H1 (cell line): Measurements from ENCODE around the gene NT5C1B.

Experiments
- CEBPB ChIP-seq: IDR thresholded peaks from 2 replicates; pipeline ENCODE4 v1.6.1; 2012; ENCODE audit warnings: low read depth, low read length
- EGR1 ChIP-seq: IDR thresholded peaks from 2 replicates; pipeline ENCODE4 v1.6.1; 2011; ENCODE audit warnings: low read depth, low read length, borderline replicate concordance
- EZH2 ChIP-seq: fragments of 200-600 bp; sonication (generic); IDR thresholded peaks from 2 replicates; pipeline ENCODE4 v1.7.1; 2012; ENCODE audit warnings: low read depth, mild to moderate bottlenecking, moderate library complexity, low read length, inconsistent platforms; ENCODE audit not compliant: severe bottlenecking
- NRF1 ChIP-seq: IDR thresholded peaks from 2 replicates; pipeline ENCODE4 v1.6.1; 2011; ENCODE audit warnings: mild to moderate bottlenecking, low read depth, low read length, improper control_type of control experiment
- POLR2A ChIP-seq, 2 experiments: IDR thresholded peaks; 1 replicate in 1 of 2; 2 replicates in 1 of 2; pipeline ENCODE4 v1.6.1; 2011; ENCODE audit warnings: low read depth in 2 of 2, low read length in 2 of 2, mild to moderate bottlenecking in 2 of 2; ENCODE audit errors: control extremely low read depth in 1 of 2
- SIN3A ChIP-seq, 2 experiments: IDR thresholded peaks in 1 of 2; conservative IDR thresholded peaks in 1 of 2; 2 replicates each; pipeline ENCODE4 v1.6.1; 2011 to 2012; ENCODE audit warnings: low read length in 2 of 2, improper control_type of control experiment in 1 of 2, low read depth in 1 of 2, mild to moderate bottlenecking in 1 of 2
- YY1 ChIP-seq: IDR thresholded peaks from 2 replicates; pipeline ENCODE4 v1.6.1; 2011; ENCODE audit warnings: low read depth, mild to moderate bottlenecking, low read length
- TF ChIP-seq, protein P1 (sequence below), 3 experiments: IDR thresholded peaks; 1 replicate in 2 of 3; 2 replicates in 1 of 3; pipeline versions ENCODE4 v1.5.1 to v1.6.1; 2011; ENCODE audit warnings: low read length in 3 of 3, mild to moderate bottlenecking in 3 of 3, inconsistent platforms in 2 of 3, low read depth in 1 of 3, moderate library complexity in 1 of 3; ENCODE audit not compliant: insufficient read depth in 1 of 3; ENCODE audit errors: control extremely low read depth in 1 of 3
- TF ChIP-seq, protein P2 (sequence below): IDR thresholded peaks from 2 replicates; pipeline ENCODE4 v1.6.1; 2012; ENCODE audit warnings: inconsistent platforms

DNA sequence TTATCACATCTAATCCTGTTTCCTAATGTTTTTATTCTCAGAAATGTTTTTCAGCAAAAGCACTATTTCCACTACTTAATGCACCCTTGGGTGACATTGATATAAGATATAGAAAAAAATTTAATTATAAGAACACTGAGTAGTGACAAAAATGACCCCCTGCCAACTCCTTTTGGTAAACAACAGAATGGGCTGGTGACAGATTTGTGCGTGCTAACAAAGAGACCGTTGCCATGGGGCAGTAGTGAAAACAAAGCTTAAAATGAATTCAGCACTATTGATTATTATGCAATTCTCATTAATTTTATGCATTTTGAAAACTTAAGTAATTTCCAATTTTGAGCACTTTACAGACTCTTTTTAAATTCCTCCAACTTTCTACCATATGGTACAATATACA is 62.0 kb downstream of the NT5C1B start:
- TF ChIP-seq CEBPB: no peak
- no peak for TF ChIP-seq YY1
- TF ChIP-seq POLR2A (IDR thresholded peaks at IDR 0.05; ENCODE audit: control extremely low read depth in 1 of 2, low read depth in 2 of 2, low read length in 2 of 2): no peak
- TF ChIP-seq, protein P1, sequence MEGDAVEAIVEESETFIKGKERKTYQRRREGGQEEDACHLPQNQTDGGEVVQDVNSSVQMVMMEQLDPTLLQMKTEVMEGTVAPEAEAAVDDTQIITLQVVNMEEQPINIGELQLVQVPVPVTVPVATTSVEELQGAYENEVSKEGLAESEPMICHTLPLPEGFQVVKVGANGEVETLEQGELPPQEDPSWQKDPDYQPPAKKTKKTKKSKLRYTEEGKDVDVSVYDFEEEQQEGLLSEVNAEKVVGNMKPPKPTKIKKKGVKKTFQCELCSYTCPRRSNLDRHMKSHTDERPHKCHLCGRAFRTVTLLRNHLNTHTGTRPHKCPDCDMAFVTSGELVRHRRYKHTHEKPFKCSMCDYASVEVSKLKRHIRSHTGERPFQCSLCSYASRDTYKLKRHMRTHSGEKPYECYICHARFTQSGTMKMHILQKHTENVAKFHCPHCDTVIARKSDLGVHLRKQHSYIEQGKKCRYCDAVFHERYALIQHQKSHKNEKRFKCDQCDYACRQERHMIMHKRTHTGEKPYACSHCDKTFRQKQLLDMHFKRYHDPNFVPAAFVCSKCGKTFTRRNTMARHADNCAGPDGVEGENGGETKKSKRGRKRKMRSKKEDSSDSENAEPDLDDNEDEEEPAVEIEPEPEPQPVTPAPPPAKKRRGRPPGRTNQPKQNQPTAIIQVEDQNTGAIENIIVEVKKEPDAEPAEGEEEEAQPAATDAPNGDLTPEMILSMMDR (IDR thresholded peaks at IDR 0.05; ENCODE audit: control extremely low read depth in 1 of 3, insufficient read depth in 1 of 3, low read depth in 1 of 3, low read length in 3 of 3): no peak
- no peak for TF ChIP-seq EZH2
- TF ChIP-seq, protein P2, sequence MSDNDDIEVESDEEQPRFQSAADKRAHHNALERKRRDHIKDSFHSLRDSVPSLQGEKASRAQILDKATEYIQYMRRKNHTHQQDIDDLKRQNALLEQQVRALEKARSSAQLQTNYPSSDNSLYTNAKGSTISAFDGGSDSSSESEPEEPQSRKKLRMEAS: no peak
- no peak for TF ChIP-seq SIN3A (conservative IDR thresholded peaks at IDR 0.05 in 1 of 2, IDR thresholded peaks at IDR 0.05 in 1 of 2; ENCODE audit: low read depth in 1 of 2, low read length in 2 of 2)
- no peak for TF ChIP-seq NRF1
- no peak for TF ChIP-seq EGR1
